Measurements from ENCODE around the gene ZCCHC9. TPM values are rescaled to one million over a fixed set of nuclear protein-coding genes. Genes with fewer than 3 reads are reported as not detected.

ZCCHC9 gene
- total and polyA plus RNA-seq, 2 of the 4 experiments (the other 2 are of a cell fraction) = 20.4 to 24.6 TPM

DNA sequence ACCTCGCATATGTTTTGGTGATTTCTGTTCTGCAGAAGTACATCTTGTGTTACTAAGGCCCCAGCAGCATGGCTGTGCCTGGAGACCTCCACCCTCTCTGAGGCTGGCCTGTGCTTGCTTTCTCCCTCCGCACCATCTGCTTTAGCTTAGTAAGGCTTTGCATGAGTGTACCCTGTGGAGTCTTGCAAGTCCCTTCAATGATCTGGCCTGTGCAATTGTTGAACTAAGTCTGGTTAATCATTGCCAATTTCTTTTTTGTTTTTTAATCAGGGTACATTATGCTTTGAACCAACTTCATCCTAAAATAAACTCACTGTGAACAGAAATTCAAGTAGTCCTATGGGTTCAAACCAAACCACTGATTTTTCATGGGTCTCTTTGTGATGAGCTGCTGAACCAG, 60.2 kb downstream of the ZCCHC9 start:
- H2BK15ac ChIP-seq (ENCODE audit: low read depth, low read length) = no peak overlapping the region
- no peaks in the 10 kb centered on the region for H4K20me1 ChIP-seq (ENCODE audit: insufficient read depth, low read length)
- H2BK5ac ChIP-seq (ENCODE audit: low read depth, low read length, poor library complexity, severe bottlenecking) = no peak overlapping the region
- H3K9me3 ChIP-seq (ENCODE audit: control insufficient read depth, insufficient read depth, low read length) = no peaks in the 10 kb centered on the region
- no peak for DNase-seq
- ATAC-seq (ENCODE audit: low read depth) = no peak
- H2AK9ac ChIP-seq (replicated peaks; ENCODE audit: low read depth, low read length, poor library complexity) = no peak overlapping the region
- peaks cover under 1% of the 10 kb centered on the region; the same call in 1 of the 2 replicates for H3K27me3 ChIP-seq (ENCODE audit: control insufficient read depth, insufficient read depth, low read length)
- no peaks in the 10 kb centered on the region for H3K36me3 ChIP-seq (ENCODE audit: control insufficient read depth, insufficient read depth, low read length)
- no peak overlapping the region for H3K4me2 ChIP-seq (ENCODE audit: low read depth, low read length)
- no peak overlapping the region for H4K91ac ChIP-seq (ENCODE audit: insufficient read depth, low read depth, low read length)
- H3K4me3 ChIP-seq (ENCODE audit: insufficient read depth, low read depth, low read length) = no peak overlapping the region
- H3K18ac ChIP-seq (ENCODE audit: low read depth, low read length) = no peak overlapping the region
- no peak overlapping the region for H2BK20ac ChIP-seq (ENCODE audit: low read depth, low read length)
- no peaks in the 10 kb centered on the region for H3K4me1 ChIP-seq (ENCODE audit: control insufficient read depth, insufficient read depth, low read length)
- no peak overlapping the region for H4K5ac ChIP-seq (ENCODE audit: low read depth, low read length)
- WGBS, 2 experiments (ENCODE audit: extremely low coverage in 2 of 2, insufficient read length in 1 of 2) = no CpG with 5 or more reads among the region's 2 CpGs
- H4K8ac ChIP-seq (ENCODE audit: low read depth in 2 of 2, low read length in 2 of 2) = no peak overlapping the region
- no TSS peak for BruUV-seq (replicated peaks)
- no peak overlapping the region for H3K27ac ChIP-seq (ENCODE audit: insufficient read depth, low read length)
- intact Hi-C loops (cut with micrococcal nuclease) (no loop called here), dilution Hi-C loops (cut with HindIII; ENCODE audit: low sequenced_read_pairs, unreplicated experiment) (no loop called here), in situ Hi-C loops (cut with MboI; ENCODE audit: low sequenced_read_pairs) (no loop called here)
- H3K4ac ChIP-seq (ENCODE audit: low read depth, low read length) = no peak overlapping the region
- ChIA-PET POLR2A (ENCODE audit: unreplicated experiment) (no interaction called here), CTCF (no interaction called here)
- no peak overlapping the region for H3K9ac ChIP-seq (ENCODE audit: low read depth, low read length)
- H3K14ac ChIP-seq (replicated peaks; ENCODE audit: low read depth, low read length) = no peak overlapping the region
- no peak overlapping the region for H2AK5ac ChIP-seq (ENCODE audit: low read depth, low read length)
- H3K9me1 ChIP-seq (ENCODE audit: insufficient read depth, low read length) = no peaks in the 10 kb centered on the region
- H3K23ac ChIP-seq (ENCODE audit: low read depth, low read length) = no peak overlapping the region
- no peak overlapping the region for H3K56ac ChIP-seq (ENCODE audit: extremely low read depth, insufficient read depth, low read length)
- no peaks in the 10 kb centered on the region for H3K79me1 ChIP-seq (ENCODE audit: low read depth in 1 of 2, low read length in 2 of 2)
- H2AFZ ChIP-seq (replicated peaks; ENCODE audit: low read length, poor library complexity) = no peak overlapping the region
- no peak overlapping the region for H2BK120ac ChIP-seq (ENCODE audit: low read depth, low read length)
- TF ChIP-seq MAZ (IDR thresholded peaks at IDR 0.05; ENCODE audit: borderline replicate concordance, low read depth, low read length) = no peak
- TF ChIP-seq NFE2L2 (IDR thresholded peaks at IDR 0.05; ENCODE audit: low read depth, low read length) = no peak
- TF ChIP-seq RCOR1 (IDR thresholded peaks at IDR 0.05; ENCODE audit: insufficient replicate concordance, low read length) = no peak
- TF ChIP-seq CEBPB (IDR thresholded peaks at IDR 0.05; ENCODE audit: low read depth, low read length) = no peak
- TF ChIP-seq RFX5 (IDR thresholded peaks at IDR 0.05; ENCODE audit: low read depth, low read length) = no peak
- TF ChIP-seq, protein P1, sequence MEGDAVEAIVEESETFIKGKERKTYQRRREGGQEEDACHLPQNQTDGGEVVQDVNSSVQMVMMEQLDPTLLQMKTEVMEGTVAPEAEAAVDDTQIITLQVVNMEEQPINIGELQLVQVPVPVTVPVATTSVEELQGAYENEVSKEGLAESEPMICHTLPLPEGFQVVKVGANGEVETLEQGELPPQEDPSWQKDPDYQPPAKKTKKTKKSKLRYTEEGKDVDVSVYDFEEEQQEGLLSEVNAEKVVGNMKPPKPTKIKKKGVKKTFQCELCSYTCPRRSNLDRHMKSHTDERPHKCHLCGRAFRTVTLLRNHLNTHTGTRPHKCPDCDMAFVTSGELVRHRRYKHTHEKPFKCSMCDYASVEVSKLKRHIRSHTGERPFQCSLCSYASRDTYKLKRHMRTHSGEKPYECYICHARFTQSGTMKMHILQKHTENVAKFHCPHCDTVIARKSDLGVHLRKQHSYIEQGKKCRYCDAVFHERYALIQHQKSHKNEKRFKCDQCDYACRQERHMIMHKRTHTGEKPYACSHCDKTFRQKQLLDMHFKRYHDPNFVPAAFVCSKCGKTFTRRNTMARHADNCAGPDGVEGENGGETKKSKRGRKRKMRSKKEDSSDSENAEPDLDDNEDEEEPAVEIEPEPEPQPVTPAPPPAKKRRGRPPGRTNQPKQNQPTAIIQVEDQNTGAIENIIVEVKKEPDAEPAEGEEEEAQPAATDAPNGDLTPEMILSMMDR (conservative IDR thresholded peaks at IDR 0.05; ENCODE audit: low read depth, low read length) = no peak
- TF ChIP-seq CHD1 (IDR thresholded peaks at IDR 0.05; ENCODE audit: low read depth, low read length) = no peak
- TF ChIP-seq POLR2A (IDR thresholded peaks at IDR 0.05; ENCODE audit: low read depth, low read length) = no peak
- TF ChIP-seq MXI1 (IDR thresholded peaks at IDR 0.05; ENCODE audit: borderline replicate concordance, low read depth, low read length) = no peak
- no peak for TF ChIP-seq RAD21 (IDR thresholded peaks at IDR 0.05; ENCODE audit: low read length)
- TF ChIP-seq MAFK (IDR thresholded peaks at IDR 0.05; ENCODE audit: low read depth, low read length) = no peak
- no peak for TF ChIP-seq BHLHE40 (IDR thresholded peaks at IDR 0.05; ENCODE audit: low read depth, low read length)
- TF ChIP-seq SMC3 (IDR thresholded peaks at IDR 0.05; ENCODE audit: low read depth, low read length) = no peak
- TF ChIP-seq, protein P2, sequence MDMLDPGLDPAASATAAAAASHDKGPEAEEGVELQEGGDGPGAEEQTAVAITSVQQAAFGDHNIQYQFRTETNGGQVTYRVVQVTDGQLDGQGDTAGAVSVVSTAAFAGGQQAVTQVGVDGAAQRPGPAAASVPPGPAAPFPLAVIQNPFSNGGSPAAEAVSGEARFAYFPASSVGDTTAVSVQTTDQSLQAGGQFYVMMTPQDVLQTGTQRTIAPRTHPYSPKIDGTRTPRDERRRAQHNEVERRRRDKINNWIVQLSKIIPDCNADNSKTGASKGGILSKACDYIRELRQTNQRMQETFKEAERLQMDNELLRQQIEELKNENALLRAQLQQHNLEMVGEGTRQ (IDR thresholded peaks at IDR 0.05; ENCODE audit: low read depth, low read length) = no peak
- TF ChIP-seq, protein P3, sequence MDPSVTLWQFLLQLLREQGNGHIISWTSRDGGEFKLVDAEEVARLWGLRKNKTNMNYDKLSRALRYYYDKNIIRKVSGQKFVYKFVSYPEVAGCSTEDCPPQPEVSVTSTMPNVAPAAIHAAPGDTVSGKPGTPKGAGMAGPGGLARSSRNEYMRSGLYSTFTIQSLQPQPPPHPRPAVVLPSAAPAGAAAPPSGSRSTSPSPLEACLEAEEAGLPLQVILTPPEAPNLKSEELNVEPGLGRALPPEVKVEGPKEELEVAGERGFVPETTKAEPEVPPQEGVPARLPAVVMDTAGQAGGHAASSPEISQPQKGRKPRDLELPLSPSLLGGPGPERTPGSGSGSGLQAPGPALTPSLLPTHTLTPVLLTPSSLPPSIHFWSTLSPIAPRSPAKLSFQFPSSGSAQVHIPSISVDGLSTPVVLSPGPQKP (IDR thresholded peaks at IDR 0.05; ENCODE audit: borderline replicate concordance, low read depth, low read length) = no peak
- no peak for TF ChIP-seq FOS (IDR thresholded peaks at IDR 0.05; ENCODE audit: low read depth, low read length)

Data from IMR-90 (cell line).